PFSK-1 (cell line): ENCODE data around the gene TCEA2.

ENCODE experiments used
- FOXP2 ChIP-seq: optimal IDR thresholded peaks from 2 replicates; pipeline ENCODE3; 2011; ENCODE audit warnings: borderline replicate concordance, control low read depth, inconsistent platforms; ENCODE audit not compliant: insufficient read depth; ENCODE audit errors: extremely low read length, extremely low read depth
- POLR2AphosphoS5 ChIP-seq: IDR thresholded peaks from 2 replicates; pipeline ENCODE4 v1.6.1; 2012; ENCODE audit warnings: low read depth, mild to moderate bottlenecking, control low read depth, low read length, moderate library complexity
- TAF1 ChIP-seq: IDR thresholded peaks from 2 replicates; pipeline ENCODE4 v1.6.1; 2012; ENCODE audit warnings: low read length, control low read depth, borderline replicate concordance; ENCODE audit not compliant: insufficient read depth
- TF ChIP-seq, protein P1 (sequence below), 2 experiments: IDR thresholded peaks; 2 replicates each; pipeline versions ENCODE4 v1.6.1 to v1.8.0; 2011 to 2012; ENCODE audit warnings: low read depth in 2 of 2, low read length in 2 of 2, control low read depth in 1 of 2, inconsistent platforms in 1 of 2, mild to moderate bottlenecking in 1 of 2, moderate library complexity in 1 of 2; ENCODE audit not compliant: insufficient read depth in 1 of 2

DNA sequence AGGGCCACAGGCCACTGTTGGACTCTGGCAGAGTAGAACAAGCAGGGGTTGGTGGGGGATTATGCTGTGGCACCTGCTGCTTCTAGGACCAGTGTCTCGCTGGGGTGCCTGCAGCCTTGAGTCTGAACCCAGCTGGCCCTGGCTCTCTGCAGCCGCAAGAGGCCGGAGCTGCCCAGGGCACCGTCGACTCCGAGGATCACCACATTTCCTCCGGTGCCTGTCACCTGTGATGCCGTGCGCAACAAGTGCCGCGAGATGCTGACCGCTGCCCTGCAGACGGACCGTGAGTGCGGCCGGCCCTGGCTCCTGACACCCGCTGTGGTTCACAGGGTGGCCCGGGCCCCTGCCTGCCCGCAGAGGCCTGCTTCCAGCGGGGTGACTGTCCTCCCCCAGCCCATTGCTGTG, 6.2 kb downstream of the TCEA2 start:
- TF ChIP-seq TAF1 (no peak), POLR2AphosphoS5 (no peak), FOXP2 (no peak)
- TF ChIP-seq, protein P1, sequence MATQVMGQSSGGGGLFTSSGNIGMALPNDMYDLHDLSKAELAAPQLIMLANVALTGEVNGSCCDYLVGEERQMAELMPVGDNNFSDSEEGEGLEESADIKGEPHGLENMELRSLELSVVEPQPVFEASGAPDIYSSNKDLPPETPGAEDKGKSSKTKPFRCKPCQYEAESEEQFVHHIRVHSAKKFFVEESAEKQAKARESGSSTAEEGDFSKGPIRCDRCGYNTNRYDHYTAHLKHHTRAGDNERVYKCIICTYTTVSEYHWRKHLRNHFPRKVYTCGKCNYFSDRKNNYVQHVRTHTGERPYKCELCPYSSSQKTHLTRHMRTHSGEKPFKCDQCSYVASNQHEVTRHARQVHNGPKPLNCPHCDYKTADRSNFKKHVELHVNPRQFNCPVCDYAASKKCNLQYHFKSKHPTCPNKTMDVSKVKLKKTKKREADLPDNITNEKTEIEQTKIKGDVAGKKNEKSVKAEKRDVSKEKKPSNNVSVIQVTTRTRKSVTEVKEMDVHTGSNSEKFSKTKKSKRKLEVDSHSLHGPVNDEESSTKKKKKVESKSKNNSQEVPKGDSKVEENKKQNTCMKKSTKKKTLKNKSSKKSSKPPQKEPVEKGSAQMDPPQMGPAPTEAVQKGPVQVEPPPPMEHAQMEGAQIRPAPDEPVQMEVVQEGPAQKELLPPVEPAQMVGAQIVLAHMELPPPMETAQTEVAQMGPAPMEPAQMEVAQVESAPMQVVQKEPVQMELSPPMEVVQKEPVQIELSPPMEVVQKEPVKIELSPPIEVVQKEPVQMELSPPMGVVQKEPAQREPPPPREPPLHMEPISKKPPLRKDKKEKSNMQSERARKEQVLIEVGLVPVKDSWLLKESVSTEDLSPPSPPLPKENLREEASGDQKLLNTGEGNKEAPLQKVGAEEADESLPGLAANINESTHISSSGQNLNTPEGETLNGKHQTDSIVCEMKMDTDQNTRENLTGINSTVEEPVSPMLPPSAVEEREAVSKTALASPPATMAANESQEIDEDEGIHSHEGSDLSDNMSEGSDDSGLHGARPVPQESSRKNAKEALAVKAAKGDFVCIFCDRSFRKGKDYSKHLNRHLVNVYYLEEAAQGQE (IDR thresholded peaks at IDR 0.05; ENCODE audit: insufficient read depth in 1 of 2, low read depth in 2 of 2, low read length in 2 of 2): no peak
